ENCODE results near the gene CDH2.

Gene CDH2

DNA sequence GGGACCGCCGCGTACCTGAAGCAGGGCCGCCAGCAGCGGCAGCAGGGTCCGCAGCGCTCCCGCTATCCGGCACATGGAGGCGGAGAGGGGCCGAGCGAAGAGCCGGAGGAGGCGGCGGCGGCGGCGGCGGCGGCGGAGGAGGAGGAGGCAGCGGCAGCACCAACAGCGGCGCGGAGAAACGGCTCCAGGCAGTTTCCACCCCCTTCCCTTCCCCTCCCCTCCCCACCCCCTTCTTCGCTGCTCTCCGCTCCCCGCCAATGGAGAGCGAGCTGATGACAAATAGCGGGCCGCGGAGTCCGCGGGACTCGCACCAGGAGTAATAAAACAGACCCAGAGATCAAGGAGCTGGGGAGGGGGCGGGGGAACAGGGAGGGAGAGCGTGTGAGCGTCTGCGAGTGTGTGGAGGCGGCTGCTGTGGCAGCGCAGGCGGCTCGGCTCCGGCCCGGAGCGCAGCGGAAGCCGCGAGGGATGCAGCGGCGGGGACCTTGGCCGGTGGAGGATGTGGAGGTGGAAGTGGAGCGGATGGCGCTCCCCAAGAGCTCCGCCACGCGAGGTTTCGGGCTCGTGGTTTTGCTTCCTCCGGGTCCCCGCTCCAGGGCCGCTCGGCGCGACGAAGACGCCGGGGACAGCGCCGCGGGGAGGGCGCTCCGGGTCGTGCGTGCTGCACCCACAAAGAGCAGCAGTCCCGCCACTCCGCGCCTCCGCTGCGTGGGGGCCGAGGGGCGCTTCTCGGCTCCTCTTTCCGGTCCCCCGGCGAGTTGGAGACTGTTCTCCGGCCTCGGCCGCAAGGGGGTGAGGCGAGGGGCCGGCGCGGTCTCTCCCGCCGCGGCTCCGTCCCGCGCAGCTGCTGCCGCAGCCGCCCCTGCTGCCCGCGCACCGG, at the start of gene CDH2:
CDH2 (minus strand) TSS at position 183 of the 880 bp plus-strand sequence; CDS start at position 75, 108 bp downstream.
- peak; percentile 52 for DNase-seq

DNA sequence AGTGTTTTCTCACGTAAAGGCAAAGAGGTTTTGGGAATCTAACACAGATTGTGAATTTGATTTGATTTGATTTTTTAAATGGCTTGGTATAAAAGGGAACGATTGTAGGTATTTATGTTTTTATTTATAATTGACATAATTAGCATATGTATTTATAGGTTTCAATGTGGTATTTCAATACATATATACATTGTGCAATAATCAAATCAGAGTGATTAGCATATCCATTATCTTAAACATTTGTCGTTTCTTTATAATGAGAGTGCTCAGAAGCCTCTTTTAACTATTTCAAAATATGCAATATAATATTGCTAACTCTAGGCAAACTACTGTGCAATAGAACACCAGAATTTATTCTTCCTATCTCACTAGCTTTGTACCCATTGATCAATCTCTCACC, 35.1 kb upstream of the CDH2 start:
- DNase-seq: no peak

DNA sequence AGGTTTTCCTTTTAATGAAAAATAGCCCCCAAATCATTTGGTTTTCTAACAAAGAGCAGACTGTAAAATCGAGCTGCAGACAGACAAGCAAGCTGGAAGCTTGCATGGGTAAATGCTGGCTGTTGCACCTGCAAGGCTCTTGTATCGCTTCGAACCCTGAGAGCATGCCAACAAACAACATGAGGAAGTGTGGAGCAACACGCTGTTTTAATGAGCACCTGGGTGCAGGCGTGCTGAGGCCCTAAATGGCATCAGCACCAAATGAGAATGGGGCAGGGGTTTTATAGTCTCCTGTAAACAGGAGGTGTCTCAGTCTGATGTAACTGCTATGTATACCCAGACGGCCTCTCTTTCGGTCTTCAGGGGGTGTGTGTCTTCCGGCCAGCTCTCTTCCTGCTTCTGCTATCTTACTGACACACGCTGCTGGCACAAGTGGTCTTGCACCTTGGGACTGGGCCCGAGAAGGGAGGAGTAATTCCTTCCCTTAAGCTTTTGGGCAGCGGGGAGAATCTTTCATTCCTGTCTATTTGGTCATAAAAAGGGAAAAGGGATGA, 31.9 kb upstream of the CDH2 start:
- peak; percentile 46 for DNase-seq

DNA sequence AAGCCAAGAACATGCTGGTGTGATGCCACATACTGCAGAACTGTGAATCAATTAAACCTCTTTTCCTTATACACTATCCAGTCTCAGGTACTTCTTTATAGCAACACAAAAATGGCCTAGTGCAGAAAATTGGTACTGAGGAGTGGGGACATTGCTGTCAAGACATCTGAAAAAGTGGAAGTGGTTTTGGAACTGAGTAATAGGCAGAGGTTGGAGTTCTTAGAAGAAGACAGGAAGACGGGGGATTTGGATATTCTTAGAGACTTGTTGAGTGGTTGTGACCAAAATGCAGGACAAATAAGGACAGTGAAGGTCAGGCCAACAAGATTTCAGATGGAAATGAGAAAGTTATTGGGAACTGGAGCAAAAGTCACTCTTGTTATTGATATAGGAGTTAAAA, 31.3 kb upstream of the CDH2 start:
- peak; percentile 29 for DNase-seq

- peak; percentile 38 for DNase-seq
Observed at GRCh38 chr18:28204154-28204553, 27.2 kb upstream of the CDH2 start.

DNA sequence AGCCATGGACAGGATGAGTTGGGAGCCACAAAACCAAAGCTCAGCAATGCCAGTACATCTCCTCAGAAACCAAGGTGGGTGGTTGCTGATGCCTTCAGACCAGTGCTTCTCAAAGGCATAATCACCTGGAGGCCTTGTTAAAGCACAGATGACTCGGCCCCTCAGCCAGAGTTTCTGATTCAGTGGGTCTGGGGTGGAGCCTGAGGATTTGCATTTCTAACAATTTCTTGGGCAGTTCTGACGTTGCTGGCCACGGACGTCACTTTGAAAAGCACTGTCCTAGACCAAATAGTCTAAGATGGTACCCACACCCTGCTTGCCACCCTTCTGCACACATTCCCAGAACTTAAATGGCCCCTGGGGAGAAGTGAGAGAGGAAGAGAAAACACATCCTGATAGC, 24.1 kb upstream of the CDH2 start:
- no peak for DNase-seq

DNA sequence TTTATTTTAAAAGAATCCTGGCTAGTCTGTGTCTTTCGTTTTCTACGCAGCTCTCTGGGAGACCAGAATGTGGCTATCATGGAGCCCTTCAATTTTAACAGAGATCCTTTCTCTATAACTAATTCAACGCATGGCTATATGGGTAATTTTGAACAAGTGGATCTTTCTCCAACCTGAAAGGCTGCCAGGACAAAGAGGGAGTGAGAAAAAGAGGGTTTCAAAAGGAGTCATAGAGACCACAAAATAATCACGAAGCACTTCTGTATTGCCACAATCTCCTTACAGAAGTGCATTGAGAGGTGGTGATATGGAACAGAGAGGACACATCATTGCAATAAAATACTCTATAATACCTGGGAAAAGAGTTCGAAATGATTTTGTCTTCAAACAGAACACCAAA, 21.7 kb upstream of the CDH2 start:
- DNase-seq: no peak

GRCh38 chr18:28193177-28193778, 16.3 kb upstream of the CDH2 start:
- DNase-seq: no peak

- peak; percentile 76 for DNase-seq
Observed at GRCh38 chr18:28189400-28190239, 12.7 kb upstream of the CDH2 start.

DNA sequence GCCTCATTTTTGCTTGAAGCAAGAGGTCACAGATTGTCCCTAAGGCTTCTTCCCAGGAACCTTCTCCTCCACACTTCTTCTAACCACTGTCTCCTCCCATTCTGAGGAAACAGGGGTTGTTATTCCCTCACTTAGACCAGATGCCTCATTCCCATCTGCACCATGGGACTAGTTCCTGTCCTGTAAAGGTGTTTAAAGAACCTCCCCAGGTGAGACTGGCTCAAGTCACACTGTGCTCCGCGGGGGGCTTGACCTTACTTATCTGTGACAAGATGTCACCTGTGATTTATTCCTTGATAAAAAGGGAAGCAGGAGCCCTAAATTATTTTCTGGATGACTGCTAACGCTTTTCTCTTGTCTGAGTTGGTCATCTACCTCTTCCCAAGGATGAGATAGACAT, 8.2 kb upstream of the CDH2 start:
- DNase-seq: no peak

- DNase-seq: no peak
Observed at GRCh38 chr18:28183418-28184078, 6.6 kb upstream of the CDH2 start.

DNA sequence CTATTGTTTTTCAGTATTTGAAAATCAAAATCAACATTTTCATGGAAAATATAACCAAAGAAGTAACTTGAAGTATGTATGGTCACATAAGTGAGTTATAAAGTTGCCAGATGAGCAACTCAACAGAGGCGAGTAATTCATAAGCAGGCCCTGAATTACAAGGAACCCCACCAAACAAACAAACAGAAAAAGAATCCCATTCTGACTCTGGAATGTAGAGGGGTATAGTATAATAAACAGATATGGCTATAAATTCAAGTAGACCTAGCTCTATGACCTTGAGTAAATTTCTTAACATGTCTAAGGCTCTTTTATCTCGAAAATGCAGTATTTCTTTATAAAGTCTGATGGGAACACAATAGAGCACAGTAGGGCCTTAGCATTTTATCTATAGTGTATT, 4.7 kb upstream of the CDH2 start:
- DNase-seq: no peak

GRCh38 chr18:28178720-28179119, 1.8 kb upstream of the CDH2 start:
- DNase-seq: no peak

GRCh38 chr18:28177828-28178635, 1.1 kb upstream of the CDH2 start:
- peak; percentile 50 for DNase-seq

- DNase-seq: no peak
Observed at GRCh38 chr18:28176698-28176947, 307 bp downstream of the CDH2 start.

DNA sequence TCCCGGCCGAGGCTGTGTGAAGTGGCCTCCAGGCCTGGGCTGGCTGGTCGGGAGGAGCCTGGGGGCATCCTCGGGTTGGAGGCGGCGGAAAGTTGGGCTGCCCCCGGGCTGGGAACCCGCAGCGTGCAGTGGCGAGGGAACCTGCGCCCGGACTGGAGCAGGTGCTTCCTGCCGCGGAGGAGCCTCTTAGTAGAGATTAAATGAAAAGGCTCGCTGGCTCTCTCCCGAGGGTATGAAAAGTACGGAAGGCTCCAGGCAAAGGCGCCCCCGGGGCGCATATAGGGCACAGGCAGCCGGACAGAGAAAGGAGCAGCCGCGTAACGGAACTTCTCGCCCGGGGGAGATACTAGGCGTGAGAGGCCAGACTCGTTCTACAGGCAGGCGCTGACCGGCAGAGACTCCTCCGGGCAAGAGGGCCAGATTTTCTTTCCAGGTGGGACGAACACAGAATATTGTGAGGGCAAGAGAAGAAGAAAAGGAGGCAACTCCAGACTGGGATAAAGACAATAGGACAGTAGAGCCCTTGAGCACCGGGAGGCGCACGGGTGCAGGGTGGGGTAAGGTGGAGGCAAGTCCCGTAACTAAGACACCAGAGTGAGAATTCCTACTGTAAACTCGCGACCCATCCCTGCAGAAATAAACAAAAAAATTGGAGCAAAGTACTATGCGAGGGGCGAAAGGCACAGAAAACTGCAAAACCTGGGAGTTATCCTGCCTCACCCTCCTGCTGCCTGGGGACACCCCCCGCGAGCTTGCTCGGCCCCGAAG, 816 bp downstream of the CDH2 start:
- peak; percentile 40 for DNase-seq

- DNase-seq: peak; percentile 9
Observed at GRCh38 chr18:28175150-28175929, 1.6 kb downstream of the CDH2 start.

DNA sequence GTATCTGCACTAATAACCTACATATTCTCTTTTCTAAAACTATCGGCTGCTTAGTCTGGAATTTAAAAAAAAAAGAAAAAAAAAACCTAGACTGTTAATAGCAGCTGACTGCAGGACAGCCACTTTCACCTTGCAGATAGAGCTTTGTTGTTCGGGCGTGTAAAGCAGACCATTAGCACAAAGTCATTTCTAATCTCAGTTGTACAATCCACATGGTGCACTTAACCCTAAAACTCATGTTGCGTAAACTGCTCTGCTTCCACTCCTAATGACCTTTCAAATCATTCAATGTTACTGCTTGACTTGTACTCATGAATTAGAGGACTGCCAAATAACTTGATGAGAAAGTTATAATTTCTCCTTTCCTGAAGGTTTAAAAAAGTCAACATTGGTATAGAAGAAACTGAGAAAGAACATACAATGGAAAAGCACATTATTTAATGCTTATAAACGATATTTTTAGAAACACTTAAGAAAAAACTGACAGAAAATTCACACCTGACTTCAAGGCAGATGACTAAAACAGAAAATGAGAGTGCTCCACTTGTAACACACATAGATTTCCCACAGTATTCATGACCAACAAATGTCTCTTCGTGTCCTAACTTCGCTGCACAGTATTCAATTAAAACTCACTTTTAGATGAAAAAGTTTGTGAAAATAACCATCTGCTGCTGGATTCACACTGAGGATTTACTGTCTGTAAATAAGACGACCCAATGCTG, 2.6 kb downstream of the CDH2 start:
- no peak for DNase-seq

GRCh38 chr18:28171837-28172236, 5.1 kb downstream of the CDH2 start:
- DNase-seq: no peak

DNA sequence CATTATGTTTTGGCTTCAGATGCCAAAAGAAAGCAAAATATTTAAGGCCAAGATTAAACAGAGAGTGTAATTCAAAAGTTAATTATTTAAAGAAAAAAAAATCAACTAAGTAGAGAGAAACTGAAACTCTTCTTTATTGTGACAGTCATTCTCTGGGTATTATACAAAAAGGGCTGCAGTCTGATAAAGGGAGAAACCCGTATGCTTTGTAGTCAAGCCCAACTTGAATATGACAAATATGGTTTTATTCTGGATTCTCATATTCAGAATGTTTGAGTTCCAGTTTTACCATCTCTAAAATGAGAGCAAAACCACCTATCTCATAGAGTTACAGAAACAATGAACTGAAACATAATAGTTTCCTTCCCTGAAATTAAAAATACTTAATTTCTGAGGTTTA, 8.2 kb downstream of the CDH2 start:
- DNase-seq: no peak

All from hematopoietic multipotent progenitor cell treated with erythropoietin and hydrocortisone succinate and interleukin-3 and kit ligand, for 4 days (in vitro differentiated cells).